Renal cortical epithelial cell (primary cell): ENCODE measurements around the gene RPL10A. TPM values are rescaled to one million over a fixed set of nuclear protein-coding genes. Genes with fewer than 3 reads are reported as not detected.

Experiments
- DNase-seq: peaks from one replicate; pipeline ENCODE4 v3.0.0-alpha.2; 2011; ENCODE audit warnings: low read depth
- total RNA-seq: library from RNA; depleted of rRNA; stranded (reverse); fragments of >200 nt; gene quantifications from 2 replicates; pipeline ENCODE4 v1.2.3, GENCODE V29; 2014

Gene RPL10A
- total RNA-seq, 1 donor from 2014 or later = 1,305 TPM

DNA sequence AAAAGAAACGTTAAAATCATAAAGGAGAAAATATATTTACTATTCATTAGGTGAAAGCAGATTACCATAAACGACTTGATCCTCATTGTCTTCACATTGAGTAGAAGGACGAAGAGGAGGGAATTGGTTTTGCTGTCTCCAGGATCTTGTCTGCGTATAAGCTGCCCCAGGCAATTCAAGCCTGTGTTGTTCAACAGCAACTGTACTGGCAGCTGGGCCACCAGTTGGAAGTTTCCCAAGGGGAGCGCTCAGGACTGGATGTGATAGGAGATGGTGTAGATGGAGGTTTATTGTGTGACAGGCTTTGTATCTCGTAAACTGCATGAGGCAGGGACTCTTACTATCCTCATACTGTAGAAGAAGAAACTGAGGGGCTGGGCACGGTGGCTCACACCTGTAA lies 20.0 kb upstream of the RPL10A start:
- DNase-seq = no peak

DNA sequence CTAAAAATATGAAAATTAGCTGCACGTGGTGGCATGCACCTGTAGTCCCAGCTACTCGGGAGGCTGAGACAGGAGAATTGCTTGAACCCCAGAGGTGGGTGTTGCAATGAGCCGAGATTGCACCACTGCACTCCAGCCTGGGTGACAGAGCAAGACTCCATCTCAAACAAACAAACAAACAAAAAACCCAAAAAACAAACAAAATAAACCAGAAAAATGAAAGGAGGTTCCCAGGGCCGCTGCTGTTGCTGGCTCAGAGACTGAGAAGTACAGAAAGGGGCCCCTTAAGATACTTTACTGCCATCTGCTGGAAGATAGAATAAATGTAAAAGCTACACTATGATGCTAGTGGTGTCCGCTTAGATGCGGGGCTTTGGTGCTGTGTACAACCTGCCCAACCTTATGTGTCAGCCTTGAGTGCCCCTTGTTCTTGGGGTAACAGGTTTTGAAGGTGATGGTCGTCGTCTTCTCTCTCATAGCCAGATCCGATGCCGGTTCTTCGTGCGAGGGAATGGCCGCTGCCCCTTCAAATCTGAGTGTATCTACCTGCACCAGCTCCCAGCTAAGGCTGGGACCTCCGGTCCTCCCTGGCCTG lies 18.8 kb upstream of the RPL10A start:
- peak; percentile 72 for DNase-seq

DNA sequence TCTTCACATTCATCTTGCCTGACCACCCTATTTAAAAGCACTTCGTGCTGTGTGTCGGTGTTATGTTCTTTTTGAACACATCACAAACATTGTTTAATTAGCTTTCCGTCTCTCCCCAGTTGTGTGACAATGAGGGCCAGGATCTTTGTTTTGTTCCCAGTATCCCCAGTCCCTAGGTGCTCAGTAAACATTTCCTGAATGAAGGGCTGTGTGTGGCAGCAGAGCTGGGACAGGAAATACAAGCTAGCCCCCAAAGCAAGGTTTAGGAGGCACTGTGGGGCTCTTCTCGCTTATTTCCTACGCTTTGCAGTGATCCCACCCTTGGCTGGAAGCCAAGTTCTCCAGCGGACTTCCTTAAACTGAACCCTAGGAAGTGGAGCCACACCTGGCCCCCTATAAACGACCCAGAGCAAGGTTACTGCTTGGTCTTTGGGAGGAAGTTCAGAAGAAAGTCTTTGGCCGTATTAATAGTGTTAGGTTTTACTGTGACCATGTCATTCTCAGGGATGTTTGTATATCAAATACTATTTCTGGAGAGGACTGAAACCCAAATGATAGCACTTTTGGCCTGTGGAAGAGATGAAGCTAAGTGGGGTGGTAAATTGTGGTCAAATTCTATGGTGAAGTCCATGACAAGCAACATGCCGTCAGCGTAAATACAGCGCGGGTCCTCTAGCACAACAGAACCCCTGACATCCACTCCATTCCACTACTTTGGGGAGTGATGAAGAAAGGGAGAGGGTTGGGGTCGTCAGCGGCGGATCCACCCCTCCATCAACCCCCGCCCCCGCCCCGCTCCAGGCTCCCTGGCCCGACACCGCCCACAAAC lies 16.6 kb upstream of the RPL10A start:
- DNase-seq = no peak

DNA sequence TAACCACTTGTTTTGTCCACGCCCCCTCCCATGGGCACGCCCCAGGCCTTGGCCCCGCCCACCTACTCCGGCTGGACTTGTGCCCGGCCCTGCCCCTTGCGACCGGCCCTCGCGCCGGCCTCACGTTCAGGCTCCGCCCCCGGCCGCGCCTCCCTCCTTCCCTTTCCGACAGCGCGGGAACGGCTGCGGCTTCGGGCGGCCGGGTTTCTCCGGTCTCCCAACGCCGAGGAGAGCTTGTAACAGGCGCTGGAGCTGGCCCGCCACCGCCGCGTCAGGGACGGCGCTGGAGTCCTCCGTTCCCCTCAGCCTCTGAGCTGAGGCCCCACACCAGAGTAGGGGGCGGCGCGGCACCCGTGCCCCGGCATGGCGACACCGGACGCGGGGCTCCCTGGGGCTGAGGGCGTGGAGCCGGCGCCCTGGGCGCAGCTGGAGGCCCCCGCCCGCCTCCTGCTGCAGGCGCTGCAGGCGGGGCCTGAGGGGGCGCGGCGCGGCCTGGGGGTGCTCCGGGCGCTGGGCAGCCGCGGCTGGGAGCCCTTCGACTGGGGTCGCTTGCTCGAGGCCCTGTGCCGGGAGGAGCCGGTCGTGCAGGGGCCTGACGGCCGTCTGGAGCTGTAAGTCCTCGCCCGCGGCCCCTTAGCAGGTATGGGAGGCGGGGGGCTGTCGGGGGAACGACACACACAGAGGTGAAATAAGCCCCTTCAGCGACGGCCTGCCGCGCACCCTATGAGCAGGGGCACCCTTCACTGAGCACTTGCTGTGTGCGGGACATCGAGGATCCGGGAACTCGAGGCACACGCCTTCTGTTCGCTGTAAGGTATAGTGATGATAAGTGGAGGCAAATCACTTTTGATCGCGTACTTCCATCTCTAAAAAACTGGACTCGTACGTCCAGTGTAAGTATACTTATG lies 15.8 kb upstream of the RPL10A start, which contains the start of gene FANCE:
FANCE (plus strand) TSS at position 156 of the 908 bp plus-strand sequence; CDS start at position 364, 208 bp downstream.
- DNase-seq = peak; percentile 70

DNA sequence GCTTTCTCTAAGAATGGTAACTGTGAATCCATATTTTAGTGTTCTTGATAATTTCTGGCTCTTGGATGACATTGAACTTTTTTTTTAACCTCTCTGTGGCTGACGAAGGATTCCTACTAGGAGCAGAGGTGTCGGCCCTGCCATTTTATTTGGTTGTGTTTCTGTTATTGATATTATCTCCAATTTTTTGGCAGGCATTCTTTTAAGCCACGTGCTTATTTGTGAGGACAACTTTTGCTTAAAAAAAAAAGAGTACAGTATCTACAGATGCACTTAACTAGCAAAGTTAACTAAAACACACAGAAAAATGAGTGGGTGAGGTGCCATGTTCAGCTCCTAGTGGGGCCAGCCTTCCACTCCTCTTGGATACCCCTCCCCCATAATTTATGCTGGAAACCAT lies 15.0 kb upstream of the RPL10A start:
- no peak for DNase-seq

DNA sequence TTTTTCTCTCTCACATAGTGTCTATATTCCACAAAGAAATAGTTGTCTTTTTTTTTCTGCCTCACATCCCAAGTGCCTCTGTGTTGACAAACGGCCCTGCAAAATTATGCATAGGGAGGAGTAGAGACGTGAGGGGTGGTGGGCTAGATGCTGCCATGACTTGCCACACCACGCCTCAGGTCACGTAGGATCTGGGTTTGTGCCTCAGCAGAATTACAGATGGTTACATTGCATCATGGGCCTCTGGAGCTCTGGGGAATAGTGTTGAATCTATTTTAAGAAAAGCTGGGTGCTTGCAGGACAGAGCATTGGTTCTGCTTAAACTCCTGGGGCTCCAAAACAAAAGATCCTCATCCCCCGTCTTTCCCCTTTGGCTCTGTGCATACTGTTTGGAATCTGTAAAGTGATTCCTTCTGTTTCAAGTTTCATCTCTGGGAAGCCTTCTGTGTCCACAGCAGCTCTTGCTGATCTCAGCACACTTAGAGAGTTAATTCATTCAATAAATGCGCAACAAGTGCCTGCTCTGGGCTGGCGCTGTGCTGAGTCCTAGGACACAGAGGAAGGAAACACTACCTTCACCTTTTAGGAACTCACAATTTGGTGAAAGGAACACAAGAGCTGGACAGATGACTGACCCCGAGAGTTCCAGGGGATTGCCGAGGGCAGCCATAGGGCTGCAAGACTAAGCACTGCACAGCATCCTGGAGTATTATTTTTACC lies 13.7 kb upstream of the RPL10A start:
- DNase-seq = no peak

DNA sequence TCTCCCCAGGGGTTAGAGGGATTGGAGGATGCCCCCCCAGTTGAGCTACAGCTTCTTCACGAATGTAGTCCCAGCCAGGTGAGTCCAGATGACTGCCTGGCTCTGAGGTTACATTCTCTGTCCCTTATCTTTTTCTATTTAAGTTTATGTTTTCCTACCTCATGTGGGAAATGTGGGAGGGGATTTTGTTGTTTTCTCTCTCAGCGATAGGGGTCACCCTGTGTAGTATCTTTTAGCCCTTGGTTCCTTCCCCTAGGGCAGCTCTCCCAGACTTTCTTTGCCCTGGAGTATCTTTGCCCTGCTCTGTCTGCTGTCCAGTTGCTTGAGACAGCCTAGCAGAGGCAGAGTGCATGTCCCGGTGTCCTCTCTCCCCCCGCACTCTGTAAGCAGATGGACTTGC lies 10.3 kb upstream of the RPL10A start:
- DNase-seq = no peak

DNA sequence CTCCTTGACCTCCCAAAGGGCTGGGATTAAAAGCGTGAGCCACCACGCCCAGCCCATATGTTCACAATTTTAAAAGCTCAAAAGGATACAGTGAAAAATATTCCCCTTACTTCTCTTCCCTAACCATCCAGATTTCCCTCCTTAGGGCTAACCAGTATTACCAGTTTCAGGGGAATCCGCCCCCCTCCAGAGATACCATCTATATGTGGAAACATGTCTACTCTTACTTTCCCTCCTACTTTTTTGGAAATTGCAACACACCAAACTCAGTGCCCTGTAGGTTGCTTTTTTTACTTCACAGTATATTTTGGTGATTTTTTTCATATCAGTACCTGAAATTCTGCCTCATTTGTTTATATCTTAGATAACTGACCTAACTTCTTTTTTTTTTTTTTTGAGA lies 6.9 kb upstream of the RPL10A start:
- no peak for DNase-seq

DNA sequence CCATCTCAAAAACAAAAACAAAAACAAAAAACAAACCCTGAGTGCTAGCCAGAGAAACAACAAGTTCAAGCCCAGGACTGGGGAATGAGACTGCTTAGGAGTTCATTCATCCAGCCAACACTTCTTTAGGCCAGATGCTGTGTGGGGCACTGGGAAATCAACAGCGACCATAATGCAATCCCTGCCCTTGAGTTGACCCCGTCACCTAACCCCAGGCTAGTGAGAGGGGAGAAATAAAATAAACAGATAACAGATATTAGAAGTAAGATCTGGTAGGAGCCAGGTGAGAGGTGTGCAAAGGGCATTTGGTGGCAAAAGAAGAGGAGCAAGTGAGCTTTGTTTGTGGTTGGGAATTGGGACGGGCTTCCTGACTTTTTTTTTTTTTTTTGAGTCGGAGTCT lies 4.9 kb upstream of the RPL10A start:
- DNase-seq = no peak

DNA sequence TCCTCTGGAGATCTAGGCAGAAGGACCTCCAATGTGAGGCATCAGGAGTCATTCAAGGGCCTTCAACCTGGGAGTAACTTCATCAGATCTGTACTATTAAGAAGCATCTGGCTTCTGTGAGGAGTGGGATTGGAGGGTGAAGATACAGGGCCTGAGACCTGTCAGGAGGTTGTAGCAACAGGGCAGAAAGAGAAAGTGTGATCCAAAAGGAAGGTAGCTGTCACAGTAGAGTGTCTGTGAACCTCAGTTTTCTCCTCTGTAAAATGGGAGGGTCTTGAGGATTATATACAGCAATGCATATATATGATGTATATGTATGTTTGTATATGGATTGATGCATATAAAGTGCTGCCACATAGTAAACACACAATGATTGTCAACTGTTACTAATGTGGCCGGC lies 2.6 kb upstream of the RPL10A start:
- DNase-seq = no peak

DNA sequence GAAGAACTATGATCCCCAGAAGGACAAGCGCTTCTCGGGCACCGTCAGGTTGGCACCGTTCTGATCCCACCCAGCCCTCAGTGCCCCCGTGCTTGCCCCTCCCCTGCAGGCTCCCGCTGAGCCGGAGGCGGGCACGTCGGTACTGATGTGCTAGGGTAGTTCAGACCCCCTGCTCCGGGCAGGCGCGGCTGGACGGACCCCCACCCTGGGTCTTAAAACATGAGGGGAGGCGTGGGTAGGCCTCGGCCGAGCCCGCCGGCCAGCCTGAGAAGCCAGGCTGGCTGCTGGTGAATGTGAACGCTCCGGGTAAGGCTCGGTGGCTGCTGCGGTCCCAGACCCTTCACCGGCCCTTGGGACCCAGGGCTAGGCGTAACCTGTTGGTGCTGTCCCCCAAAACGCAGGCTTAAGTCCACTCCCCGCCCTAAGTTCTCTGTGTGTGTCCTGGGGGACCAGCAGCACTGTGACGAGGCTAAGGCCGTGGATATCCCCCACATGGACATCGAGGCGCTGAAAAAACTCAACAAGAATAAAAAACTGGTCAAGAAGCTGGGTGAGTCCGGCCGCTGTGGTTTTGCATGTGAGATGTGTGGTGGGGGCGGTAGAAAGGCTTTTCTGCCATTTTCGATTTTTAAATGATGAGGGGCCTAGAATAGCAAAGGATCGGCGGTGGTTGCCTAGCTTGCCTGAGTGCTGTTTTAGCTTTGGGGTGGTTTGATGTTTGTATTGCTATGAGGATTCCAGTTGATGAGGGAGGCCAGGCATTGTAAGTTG lies 964 bp downstream of the RPL10A start:
- no peak for DNase-seq

DNA sequence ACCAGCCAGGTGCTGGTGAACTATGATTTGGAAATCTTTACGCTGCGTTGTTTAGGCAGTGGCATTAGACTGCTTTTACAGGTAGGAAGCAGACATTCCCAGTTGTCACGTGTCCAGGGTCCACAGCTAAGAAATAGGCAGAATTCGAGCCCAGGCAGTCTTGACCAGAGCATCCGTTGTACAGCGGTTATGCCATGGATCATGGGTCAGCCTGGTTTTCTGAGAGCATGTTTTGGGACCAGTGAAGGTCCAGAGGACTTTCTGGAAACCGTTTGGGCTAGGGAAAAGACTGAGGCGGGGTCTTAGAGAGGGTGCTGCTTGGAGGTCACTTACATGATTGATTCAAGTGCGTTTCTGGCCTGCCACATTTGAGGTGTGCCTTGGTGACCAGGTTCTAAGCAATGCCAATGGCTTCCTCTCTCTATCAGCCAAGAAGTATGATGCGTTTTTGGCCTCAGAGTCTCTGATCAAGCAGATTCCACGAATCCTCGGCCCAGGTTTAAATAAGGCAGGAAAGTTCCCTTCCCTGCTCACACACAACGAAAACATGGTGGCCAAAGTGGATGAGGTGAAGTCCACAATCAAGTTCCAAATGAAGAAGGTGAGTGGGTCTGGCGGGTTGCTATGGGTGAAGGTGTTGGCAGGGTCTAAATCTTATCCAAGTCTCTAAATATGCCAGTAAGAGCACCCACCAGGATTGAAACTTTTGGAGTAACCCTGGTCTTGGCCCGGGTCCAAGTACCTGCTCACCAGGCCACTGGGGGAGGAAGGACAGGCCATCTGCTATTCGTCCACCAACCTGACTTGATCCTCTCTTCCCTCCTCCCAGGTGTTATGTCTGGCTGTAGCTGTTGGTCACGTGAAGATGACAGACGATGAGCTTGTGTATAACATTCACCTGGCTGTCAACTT lies 1.8 kb downstream of the RPL10A start:
- no peak for DNase-seq

DNA sequence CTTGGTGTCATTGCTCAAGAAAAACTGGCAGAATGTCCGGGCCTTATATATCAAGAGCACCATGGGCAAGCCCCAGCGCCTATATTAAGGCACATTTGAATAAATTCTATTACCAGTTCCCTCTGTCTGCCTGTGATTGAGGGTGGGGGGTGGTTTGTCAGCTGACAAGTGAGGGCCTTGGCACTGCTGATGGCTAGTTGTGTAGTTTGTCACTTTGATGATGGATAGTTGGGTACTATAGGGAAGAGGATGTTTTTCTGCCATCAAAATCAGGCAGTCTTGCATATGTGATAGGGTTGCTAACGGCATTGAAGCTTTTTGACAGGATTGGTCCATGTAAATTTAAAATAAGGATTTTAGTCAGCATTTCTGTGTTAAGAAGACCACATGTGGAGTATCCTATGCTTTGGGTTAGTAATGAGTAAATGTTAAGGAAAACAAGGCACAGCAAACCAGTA lies 2.5 kb downstream of the RPL10A start:
- no peak for DNase-seq

DNA sequence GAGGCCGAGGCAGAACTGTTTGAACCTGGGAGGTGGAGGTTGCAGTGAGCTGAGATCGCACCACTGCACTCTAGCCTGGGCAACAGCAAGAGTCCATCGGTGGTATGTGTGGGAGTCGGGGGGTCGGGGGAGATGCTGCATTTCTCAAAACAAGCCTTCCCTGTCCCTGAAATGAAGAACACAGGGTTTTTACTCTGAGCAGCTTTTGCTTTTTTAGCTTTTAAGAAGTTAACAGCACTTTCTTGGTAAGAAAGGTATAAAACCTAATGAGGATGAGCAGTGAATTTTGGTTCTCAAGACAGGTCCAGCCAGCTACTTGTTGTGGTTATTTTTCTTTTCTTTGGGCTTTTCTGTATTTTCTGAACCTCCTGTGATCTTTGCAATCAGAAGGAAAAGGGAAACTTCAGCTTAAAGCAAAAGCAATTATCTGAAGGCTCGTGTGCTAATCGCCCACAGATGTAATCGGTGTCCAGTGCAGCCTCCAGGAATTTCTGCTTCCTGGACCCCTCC lies 3.7 kb downstream of the RPL10A start:
- DNase-seq = no peak

DNA sequence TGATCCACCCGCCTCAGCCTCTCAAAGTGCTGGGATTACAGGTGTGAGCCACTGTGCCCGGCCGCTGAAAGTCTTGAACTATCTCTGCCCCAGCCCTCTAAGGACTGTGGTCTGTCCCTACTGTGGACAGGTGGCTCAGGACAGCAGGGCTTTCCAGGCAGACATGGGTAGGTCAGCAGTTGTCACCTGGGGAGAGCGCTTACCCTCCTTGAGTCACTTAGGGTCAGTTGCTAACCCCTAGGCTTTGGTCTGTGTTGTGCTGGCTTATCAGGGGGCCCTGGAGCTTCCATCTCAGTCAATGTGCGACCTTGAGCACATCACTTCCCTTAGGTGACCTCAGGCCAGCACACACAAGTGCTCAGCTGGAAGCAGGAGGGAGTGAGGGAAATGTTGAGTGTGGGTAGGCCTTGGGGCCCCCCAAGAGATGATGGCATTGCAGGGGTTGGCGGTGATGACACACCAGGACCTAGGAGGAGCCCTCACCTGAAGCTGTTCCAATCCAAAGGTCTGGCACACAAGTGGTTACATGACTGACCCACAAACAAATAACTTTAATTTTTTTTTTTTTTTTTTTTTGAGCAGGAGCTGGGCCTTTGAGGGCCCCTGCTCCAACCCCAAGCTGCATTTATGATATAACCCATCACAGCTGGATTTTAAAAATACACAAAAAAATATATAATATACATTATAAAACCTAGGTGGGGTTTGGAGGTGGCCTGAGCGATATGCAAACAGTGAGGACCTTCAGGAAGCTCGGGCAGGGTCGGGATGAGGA lies 5.1 kb downstream of the RPL10A start:
- no peak for DNase-seq

DNA sequence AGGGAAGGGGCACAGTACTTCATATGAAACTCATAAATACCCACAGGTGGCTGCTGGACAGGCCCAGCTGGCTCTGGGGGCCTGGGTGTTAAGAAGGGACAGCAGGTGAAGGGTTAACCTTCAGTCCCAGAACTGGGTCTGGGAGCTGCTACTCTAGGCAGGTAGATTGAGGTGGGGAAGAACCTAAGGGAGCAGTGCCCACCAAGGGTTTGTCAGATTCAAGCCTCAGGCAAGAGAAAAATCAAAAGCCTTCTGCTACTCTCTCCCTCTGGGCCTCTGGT lies 5.6 kb downstream of the RPL10A start:
- no peak for DNase-seq

DNA sequence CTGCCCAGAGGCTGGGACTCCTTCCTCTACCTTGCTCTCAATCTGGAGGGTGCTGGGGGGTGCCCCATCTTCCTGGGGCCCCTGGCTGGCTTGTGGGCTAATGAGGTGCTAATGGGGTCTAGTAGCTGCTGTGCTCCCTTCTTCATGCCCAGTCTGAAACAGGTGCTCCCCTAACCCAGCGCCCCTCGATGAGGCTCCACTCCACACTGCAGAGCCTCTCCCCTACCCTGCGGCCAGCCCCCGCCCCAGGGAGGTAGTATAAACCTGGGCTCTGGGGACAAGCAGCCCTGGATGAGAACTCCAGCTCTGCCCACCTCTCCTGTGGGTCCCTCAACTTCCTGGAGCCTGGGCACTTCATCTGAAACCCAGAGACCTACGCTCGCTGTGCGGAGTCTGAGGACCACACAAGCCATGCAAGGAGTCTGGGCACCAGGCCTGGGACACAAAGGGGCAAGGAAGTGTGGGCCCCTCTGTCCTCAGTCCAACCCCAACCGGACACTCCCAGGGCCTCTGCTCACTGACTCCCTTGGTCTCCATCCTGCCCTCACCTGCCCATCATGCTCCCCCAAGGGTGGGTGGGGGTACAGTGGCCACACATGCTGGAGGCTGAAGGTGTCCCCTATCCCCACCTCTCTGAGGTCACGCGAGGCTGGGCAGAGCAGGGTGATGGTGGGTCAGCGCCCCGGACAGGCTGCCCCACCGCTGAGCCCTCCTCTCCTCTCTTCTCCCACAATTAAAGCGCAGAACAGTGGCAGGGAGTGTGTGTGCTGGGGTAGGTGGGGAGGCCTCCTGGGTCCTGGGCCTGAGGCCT lies 6.1 kb downstream of the RPL10A start:
- no peak for DNase-seq

DNA sequence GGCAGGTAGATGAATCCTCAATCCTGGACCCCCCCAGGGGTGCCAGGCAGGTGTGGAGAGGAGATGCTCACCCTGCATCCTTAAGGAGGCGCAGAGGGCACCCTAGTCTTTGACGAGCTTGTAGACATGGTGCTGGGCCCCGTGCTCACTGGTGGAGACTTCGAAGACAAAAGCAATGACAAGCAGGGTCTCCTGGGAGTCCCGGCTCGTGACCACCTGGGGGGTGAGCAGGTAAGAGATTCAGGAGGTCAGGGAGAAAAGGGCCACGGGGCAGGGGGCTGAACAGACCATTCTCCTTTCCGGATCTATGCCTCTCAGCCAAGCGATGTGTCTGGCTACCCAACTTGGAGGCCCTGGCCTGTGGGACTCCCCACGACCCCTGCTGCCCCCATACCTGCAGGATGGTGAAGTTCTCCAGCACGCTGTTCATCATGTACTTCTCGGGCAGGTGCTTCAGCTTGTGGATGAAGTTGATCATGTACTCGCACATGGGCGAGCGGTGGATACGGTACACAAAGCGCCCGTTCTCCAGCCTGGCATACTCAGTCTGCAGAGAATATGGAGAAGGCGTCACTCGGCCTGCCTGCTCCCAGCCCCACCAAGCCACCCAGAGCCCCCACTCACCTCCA lies 6.9 kb downstream of the RPL10A start:
- DNase-seq = no peak
